ENCODE results near the gene FOLR1. TPM values are rescaled to one million over a fixed set of nuclear protein-coding genes. Genes with fewer than 3 reads are reported as not detected.
"Not testable (repeated sequence)": the region's sequence is repeated elsewhere in the genome, so short reads cannot be mapped to it uniquely, and the experiment has no call there.

The FOLR1 gene
- total RNA-seq, 1 donor from 2014 or later, result not detected

DNA sequence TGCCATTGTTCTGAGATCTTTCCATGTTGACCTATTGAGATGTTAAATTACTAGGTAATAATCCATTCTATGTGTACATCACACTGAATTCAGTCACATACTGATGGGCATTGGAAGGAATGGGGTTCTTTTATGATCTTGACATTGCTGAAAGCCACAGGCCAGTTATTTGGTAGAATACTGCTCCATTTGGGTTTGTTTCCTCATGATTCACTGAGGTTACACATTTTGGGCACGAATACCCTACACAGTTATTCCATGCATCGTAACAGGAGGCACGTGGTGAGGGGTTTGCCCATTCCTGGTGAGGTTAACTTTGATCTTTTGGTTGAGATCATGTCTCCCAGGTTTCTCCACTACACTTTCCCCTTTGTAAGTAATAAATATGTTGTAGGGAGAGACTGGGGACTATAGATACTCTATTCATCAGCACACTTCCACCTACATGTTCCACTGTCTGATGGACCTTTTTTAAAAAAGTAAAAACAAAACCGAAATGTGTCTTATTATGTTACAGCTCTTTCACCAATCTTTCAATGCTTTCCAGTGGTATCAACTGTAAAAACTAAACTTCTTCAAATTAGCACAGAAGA lies 12.0 kb upstream of the FOLR1 start:
- Mint-ChIP-seq H3K36me3 (ENCODE audit: unreplicated experiment) (no peaks in the 10 kb centered on the region), H3K27ac (ENCODE audit: unreplicated experiment) (no peak overlapping the region), H3K27me3 (ENCODE audit: unreplicated experiment) (no peaks in the 10 kb centered on the region), H3K9me3 (ENCODE audit: unreplicated experiment) (peaks cover 2% of the 10 kb centered on the region), H3K4me1 (ENCODE audit: low read depth, unreplicated experiment) (no peaks in the 10 kb centered on the region), H3K4me3 (ENCODE audit: unreplicated experiment) (no peak overlapping the region)
- DNase-seq, result no peak
- TF ChIP-seq, protein P1, sequence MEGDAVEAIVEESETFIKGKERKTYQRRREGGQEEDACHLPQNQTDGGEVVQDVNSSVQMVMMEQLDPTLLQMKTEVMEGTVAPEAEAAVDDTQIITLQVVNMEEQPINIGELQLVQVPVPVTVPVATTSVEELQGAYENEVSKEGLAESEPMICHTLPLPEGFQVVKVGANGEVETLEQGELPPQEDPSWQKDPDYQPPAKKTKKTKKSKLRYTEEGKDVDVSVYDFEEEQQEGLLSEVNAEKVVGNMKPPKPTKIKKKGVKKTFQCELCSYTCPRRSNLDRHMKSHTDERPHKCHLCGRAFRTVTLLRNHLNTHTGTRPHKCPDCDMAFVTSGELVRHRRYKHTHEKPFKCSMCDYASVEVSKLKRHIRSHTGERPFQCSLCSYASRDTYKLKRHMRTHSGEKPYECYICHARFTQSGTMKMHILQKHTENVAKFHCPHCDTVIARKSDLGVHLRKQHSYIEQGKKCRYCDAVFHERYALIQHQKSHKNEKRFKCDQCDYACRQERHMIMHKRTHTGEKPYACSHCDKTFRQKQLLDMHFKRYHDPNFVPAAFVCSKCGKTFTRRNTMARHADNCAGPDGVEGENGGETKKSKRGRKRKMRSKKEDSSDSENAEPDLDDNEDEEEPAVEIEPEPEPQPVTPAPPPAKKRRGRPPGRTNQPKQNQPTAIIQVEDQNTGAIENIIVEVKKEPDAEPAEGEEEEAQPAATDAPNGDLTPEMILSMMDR (IDR thresholded peaks at IDR 0.05; ENCODE audit: partially characterized antibody, unreplicated experiment), result no peak

DNA sequence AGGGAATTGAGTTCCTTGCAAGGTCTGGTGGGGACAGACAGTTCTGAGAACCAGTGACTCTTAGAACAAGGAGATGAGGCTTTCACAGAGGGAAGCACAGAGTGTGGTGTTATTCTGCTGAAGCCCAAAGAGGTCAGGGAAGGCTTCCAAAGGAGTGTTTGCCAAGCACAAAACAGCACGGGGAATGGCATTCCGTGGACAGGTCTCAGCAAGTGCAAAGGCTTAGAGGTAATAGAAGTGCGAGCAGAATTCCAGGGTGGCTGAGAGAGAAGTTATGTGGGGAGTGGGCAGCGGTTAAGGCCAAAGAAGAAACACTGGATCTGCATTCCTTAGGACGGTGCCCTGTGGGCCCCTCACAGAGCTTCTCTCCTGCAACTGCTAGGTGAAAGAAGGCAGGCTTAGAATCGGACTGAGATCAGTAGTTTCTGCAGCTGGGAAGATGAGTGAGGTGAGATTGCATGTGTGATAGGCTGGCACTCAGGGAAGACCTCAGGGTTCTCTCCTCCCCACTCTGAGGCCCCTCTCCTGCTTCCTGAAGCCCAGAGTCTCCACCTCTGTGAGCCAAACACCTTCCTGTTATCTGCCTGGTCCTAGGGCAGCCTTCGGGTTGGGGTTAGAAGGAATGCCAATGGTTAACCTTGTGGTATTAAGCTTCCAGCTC lies 10.9 kb upstream of the FOLR1 start:
- not testable (repeated sequence) for H3K4me3 Mint-ChIP-seq (ENCODE audit: unreplicated experiment); H3K27ac Mint-ChIP-seq (ENCODE audit: unreplicated experiment); H3K9me3 Mint-ChIP-seq (ENCODE audit: unreplicated experiment); H3K27me3 Mint-ChIP-seq (ENCODE audit: unreplicated experiment); H3K4me1 Mint-ChIP-seq (ENCODE audit: low read depth, unreplicated experiment); H3K36me3 Mint-ChIP-seq (ENCODE audit: unreplicated experiment); DNase-seq

DNA sequence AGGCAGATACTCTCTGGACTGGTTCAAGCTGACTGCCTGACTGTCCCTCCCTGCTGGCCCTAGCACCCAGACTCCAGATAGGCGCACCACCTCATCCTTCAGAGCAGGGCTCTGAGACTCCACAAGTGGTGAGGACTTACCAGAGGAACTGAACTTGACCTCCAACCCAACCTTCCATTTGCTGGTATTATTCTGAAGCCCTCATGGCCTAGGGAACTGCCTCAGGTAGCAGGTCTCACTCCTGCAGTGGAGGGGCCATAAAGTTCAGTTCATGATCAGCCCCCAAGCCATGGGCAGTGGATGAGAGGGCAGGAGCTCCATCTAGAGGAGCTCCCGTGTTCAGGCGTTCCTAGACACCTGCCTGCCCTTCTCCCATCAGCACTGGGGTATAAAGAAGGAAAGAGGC lies 10.4 kb upstream of the FOLR1 start:
- H3K36me3 Mint-ChIP-seq (ENCODE audit: unreplicated experiment); H3K27ac Mint-ChIP-seq (ENCODE audit: unreplicated experiment); H3K4me3 Mint-ChIP-seq (ENCODE audit: unreplicated experiment); H3K27me3 Mint-ChIP-seq (ENCODE audit: unreplicated experiment); H3K9me3 Mint-ChIP-seq (ENCODE audit: unreplicated experiment); H3K4me1 Mint-ChIP-seq (ENCODE audit: low read depth, unreplicated experiment); DNase-seq: not testable (repeated sequence)

DNA sequence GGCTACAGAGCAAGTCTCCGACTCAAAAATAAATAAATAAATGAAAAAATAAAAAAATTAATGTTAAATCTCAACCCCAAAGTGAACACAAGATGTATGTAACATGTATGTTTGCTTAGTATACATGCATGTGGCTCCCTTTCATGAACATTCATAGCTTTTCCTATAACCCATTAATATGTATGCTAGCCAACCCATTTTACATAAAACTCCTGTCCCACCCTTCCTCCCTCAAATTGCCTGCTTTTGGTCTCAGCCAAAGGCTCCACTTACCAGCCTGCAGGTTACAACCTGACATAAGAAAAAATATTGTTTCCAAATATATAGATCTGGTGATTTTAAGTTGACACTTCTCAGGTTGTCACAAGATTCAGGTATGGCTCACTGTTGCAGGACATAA lies 3.7 kb upstream of the FOLR1 start:
- TF ChIP-seq, protein P1 (IDR thresholded peaks at IDR 0.05; ENCODE audit: partially characterized antibody, unreplicated experiment), result no peak
- Mint-ChIP-seq H3K27me3 (ENCODE audit: unreplicated experiment) (no peaks in the 10 kb centered on the region), H3K27ac (ENCODE audit: unreplicated experiment) (no peak overlapping the region), H3K36me3 (ENCODE audit: unreplicated experiment) (no peaks in the 10 kb centered on the region), H3K4me1 (ENCODE audit: low read depth, unreplicated experiment) (no peaks in the 10 kb centered on the region), H3K4me3 (ENCODE audit: unreplicated experiment) (no peak overlapping the region), H3K9me3 (ENCODE audit: unreplicated experiment) (peaks cover 1% of the 10 kb centered on the region)
- no peak for DNase-seq

DNA sequence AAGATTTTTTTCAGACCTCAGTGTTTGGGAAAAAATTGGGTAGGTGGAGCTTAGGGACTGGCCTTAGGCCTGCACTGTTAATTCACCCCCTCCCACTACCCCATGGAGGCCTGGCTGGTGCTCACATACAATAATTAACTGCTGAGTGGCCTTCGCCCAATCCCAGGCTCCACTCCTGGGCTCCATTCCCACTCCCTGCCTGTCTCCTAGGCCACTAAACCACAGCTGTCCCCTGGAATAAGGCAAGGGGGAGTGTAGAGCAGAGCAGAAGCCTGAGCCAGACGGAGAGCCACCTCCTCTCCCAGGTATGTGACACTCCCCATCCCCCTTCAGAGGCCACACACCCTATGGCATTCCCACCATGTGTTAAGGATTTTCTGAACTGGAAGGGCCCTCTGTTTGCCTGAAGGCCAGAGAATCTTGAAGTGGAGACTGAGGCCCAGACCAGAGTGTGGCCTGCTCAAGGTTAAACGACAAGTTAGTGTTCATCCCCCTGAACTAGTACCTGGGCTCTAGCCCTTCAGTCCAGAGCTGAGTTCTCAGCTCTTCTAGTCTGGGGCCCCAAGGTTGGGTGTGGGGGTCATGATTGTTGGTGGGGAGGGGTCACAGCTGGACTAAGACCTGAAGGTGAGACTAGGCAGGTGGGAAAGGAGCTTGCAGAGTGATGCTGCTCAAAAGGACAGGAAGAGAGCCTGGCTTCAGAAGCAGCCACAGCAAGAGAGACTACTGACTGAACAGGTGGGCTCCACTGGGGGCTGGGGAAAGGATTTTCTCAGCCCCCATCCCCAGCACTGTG lies 2.3 kb upstream of the FOLR1 start:
- TF ChIP-seq, protein P1 (IDR thresholded peaks at IDR 0.05; ENCODE audit: partially characterized antibody, unreplicated experiment), result no peak
- no peak overlapping the region for H3K27ac Mint-ChIP-seq (ENCODE audit: unreplicated experiment)
- no peak for DNase-seq
- H3K4me3 Mint-ChIP-seq (ENCODE audit: unreplicated experiment), result no peak overlapping the region
- no peaks in the 10 kb centered on the region for H3K27me3 Mint-ChIP-seq (ENCODE audit: unreplicated experiment)
- no peaks in the 10 kb centered on the region for H3K4me1 Mint-ChIP-seq (ENCODE audit: low read depth, unreplicated experiment)
- no peaks in the 10 kb centered on the region for H3K36me3 Mint-ChIP-seq (ENCODE audit: unreplicated experiment)
- peaks cover 1% of the 10 kb centered on the region for H3K9me3 Mint-ChIP-seq (ENCODE audit: unreplicated experiment)

DNA sequence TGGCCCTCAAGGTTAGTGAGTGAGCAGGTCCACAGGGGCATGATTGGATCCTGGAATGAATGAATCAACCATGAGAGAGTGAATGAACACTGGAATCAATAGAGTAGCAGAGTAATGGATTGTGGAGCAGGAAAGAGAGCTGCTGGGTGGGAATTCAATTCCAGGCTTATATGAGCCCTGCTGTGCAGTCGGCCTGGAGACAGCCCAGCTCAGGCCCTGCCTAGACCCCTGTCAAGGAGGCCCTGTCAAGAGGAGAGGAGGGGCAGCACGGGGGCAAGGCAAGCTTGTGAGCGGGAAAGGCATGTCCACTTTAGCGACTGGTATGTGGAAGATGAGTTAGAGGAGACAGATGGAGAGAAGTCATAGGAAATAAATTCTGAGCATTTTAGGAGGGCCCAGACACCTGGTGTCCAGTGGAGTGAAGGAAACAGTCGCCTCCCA lies 1.3 kb upstream of the FOLR1 start:
- H3K27me3 Mint-ChIP-seq (ENCODE audit: unreplicated experiment), result no peaks in the 10 kb centered on the region
- no peaks in the 10 kb centered on the region for H3K36me3 Mint-ChIP-seq (ENCODE audit: unreplicated experiment)
- no peak for DNase-seq
- no peak overlapping the region for H3K4me3 Mint-ChIP-seq (ENCODE audit: unreplicated experiment)
- H3K4me1 Mint-ChIP-seq (ENCODE audit: low read depth, unreplicated experiment), result no peaks in the 10 kb centered on the region
- TF ChIP-seq, protein P1 (IDR thresholded peaks at IDR 0.05; ENCODE audit: partially characterized antibody, unreplicated experiment), result no peak
- H3K27ac Mint-ChIP-seq (ENCODE audit: unreplicated experiment), result no peak overlapping the region
- H3K9me3 Mint-ChIP-seq (ENCODE audit: unreplicated experiment), result peaks cover 1% of the 10 kb centered on the region
